PFSK-1 (cell line): ENCODE results near the gene CCDC117.

Experiments
- FOXP2 ChIP-seq: optimal IDR thresholded peaks from 2 replicates; pipeline ENCODE3; 2011; ENCODE audit warnings: borderline replicate concordance, control low read depth, inconsistent platforms; ENCODE audit not compliant: insufficient read depth; ENCODE audit errors: extremely low read length, extremely low read depth
- POLR2AphosphoS5 ChIP-seq: IDR thresholded peaks from 2 replicates; pipeline ENCODE4 v1.6.1; 2012; ENCODE audit warnings: low read depth, mild to moderate bottlenecking, control low read depth, low read length, moderate library complexity
- REST ChIP-seq, 2 experiments: IDR thresholded peaks; 2 replicates each; pipeline versions ENCODE4 v1.6.1 to v1.8.0; 2011 to 2012; ENCODE audit warnings: low read depth in 2 of 2, low read length in 2 of 2, control low read depth in 1 of 2, inconsistent platforms in 1 of 2, mild to moderate bottlenecking in 1 of 2, moderate library complexity in 1 of 2; ENCODE audit not compliant: insufficient read depth in 1 of 2
- SIN3A ChIP-seq: IDR thresholded peaks from 2 replicates; pipeline ENCODE4 v1.6.1; 2012; ENCODE audit warnings: mild to moderate bottlenecking, low read length, moderate library complexity, borderline replicate concordance; ENCODE audit not compliant: insufficient read depth
- TAF1 ChIP-seq: IDR thresholded peaks from 2 replicates; pipeline ENCODE4 v1.6.1; 2012; ENCODE audit warnings: low read length, control low read depth, borderline replicate concordance; ENCODE audit not compliant: insufficient read depth

- TF ChIP-seq POLR2AphosphoS5 (peak; percentile 87), REST (IDR thresholded peaks at IDR 0.05; ENCODE audit: insufficient read depth in 1 of 2, low read depth in 2 of 2, low read length in 2 of 2) (no peak), TAF1 (0 out of 2 replicates have a peak, but pooled peaks have one; percentile 55), FOXP2 (peak; percentile 91), SIN3A (0 out of 2 replicates have a peak, but pooled peaks have one; percentile 86)
These were observed at the start of gene CCDC117 for GRCh38 chr22:28772633-28773460.
